Dermis blood vessel endothelial cell (primary cell): ENCODE data around the gene ATG7. TPM values are rescaled to one million over a fixed set of nuclear protein-coding genes. Genes with fewer than 3 reads are reported as not detected.
A peak's percentile ranks its signal among the peaks of the same experiment; 100 is the strongest.

Experiments used
- DNase-seq: peaks from one replicate; pipeline ENCODE4 v3.0.0; 2010
- total RNA-seq: library from RNA; depleted of rRNA; stranded (reverse); fragments of >200 nt; gene quantifications from 2 replicates; pipeline ENCODE4 v1.2.3, GENCODE V29; 2014

Gene ATG7
- total RNA-seq, 1 donor from 2014 or later, result 102 TPM

GRCh38 chr3:11363715-11364114, 91.5 kb downstream of the ATG7 start:
- no peak for DNase-seq

GRCh38 chr3:11364181-11364580, 92.0 kb downstream of the ATG7 start:
- DNase-seq, result no peak

GRCh38 chr3:11367143-11367693, 95.0 kb downstream of the ATG7 start:
- peak; percentile 88 for DNase-seq

GRCh38 chr3:11370191-11370590, 98.0 kb downstream of the ATG7 start:
- no peak for DNase-seq

- no peak for DNase-seq
Measured at GRCh38 chr3:11370966-11371365, 98.8 kb downstream of the ATG7 start.

GRCh38 chr3:11371747-11372146, 99.5 kb downstream of the ATG7 start:
- no peak for DNase-seq

- no peak for DNase-seq
Measured at GRCh38 chr3:11373235-11373634, 101.0 kb downstream of the ATG7 start.

- DNase-seq, result no peak
Measured at GRCh38 chr3:11373654-11374053, 101.5 kb downstream of the ATG7 start.

- no peak for DNase-seq
Measured at GRCh38 chr3:11375333-11376088, 103.3 kb downstream of the ATG7 start.

GRCh38 chr3:11377719-11378118, 105.5 kb downstream of the ATG7 start:
- no peak for DNase-seq

- DNase-seq, result peak; percentile 85
Measured at GRCh38 chr3:11379238-11379823, 107.1 kb downstream of the ATG7 start.

- peak; percentile 78 for DNase-seq
Measured at GRCh38 chr3:11379824-11380701, 107.9 kb downstream of the ATG7 start.

- no peak for DNase-seq
Measured at GRCh38 chr3:11381141-11381540, 108.9 kb downstream of the ATG7 start.

- DNase-seq, result no peak
Measured at GRCh38 chr3:11381563-11381962, 109.4 kb downstream of the ATG7 start.

GRCh38 chr3:11382146-11382745, 110.0 kb downstream of the ATG7 start:
- DNase-seq, result no peak

- no peak for DNase-seq
Measured at GRCh38 chr3:11384074-11384473, 111.9 kb downstream of the ATG7 start.

- DNase-seq, result peak; percentile 15
Measured at GRCh38 chr3:11385326-11385725, 113.1 kb downstream of the ATG7 start.

- DNase-seq, result peak; percentile 88
Measured at GRCh38 chr3:11385891-11386290, 113.7 kb downstream of the ATG7 start.

- DNase-seq, result peak; percentile 66
Measured at GRCh38 chr3:11386465-11387113, 114.4 kb downstream of the ATG7 start.

- no peak for DNase-seq
Measured at GRCh38 chr3:11389386-11390268, 117.4 kb downstream of the ATG7 start.
